ENCODE data around the gene TMEM132D.

DNA sequence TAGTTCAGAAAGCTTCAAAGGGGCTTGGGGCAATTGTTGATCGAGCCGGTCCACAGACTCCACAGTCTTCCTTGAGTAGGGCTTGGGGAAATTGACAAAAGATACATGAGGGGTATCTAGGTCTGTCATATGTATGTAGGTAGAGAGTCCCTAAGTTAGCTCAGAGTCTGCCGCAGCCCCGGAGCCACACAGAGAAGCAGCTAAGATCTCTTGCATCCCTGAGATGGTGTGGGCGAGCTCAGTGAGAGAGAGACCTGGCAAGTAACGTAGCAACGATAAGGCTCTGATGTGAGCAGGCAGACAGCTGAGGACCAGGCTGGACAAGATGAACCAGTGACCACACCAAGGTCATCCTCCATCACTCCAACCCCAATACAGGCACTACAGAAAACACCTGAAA lies 297.6 kb downstream of the TMEM132D start:
- TF ChIP-seq CTCF (IDR thresholded peaks at IDR 0.05) = no peak
- TF ChIP-seq EZH2 (IDR thresholded peaks at IDR 0.05) = no peak
- TF ChIP-seq EZH2phosphoT487 (IDR thresholded peaks at IDR 0.05) = no peak
